Activated T-helper 17 cell treated with anti-CD3 and anti-CD28 coated beads, Interleukin-2, amount 50 U/mL, for 72 hours (primary cell): ENCODE data around the gene TES. TPM values are rescaled to one million over a fixed set of nuclear protein-coding genes. Genes with fewer than 3 reads are reported as not detected.

Source experiments
- ATAC-seq: fragments of 150-1000 bp; cut with Tn5 transposase; replicated peaks from 2 replicates; pipeline ENCODE4 v1.10.0; 2021; ENCODE audit warnings: mild to moderate bottlenecking, moderate library complexity
- H3K27ac Mint-ChIP-seq: one replicate; pipeline ENCODE4 v1.8.0; 2022; ENCODE audit warnings: mixed read lengths
- H3K27me3 Mint-ChIP-seq: one replicate; pipeline ENCODE4 v1.8.0; 2022; ENCODE audit warnings: mixed read lengths
- H3K36me3 Mint-ChIP-seq: one replicate; pipeline ENCODE4 v1.8.0; 2022; ENCODE audit warnings: low read depth, mild to moderate bottlenecking, mixed read lengths
- H3K4me1 Mint-ChIP-seq: one replicate; pipeline ENCODE4 v1.8.0; 2022; ENCODE audit warnings: mixed read lengths
- H3K4me3 Mint-ChIP-seq: one replicate; pipeline ENCODE4 v1.8.0; 2022; ENCODE audit warnings: mild to moderate bottlenecking, mixed read lengths
- H3K9me3 Mint-ChIP-seq: one replicate; pipeline ENCODE4 v1.8.0; 2022; ENCODE audit warnings: mixed read lengths
- total RNA-seq, 2 donors: library from RNA; stranded (reverse); gene quantifications; one replicate each; pipeline ENCODE4 v1.2.3, GENCODE V29; 2022

The TES gene
- total RNA-seq, 2 donors from 2014 or later = 57.6 to 79.4 TPM

- Mint-ChIP-seq H3K4me3 (no peak overlapping the region), H3K27ac (no peak overlapping the region), H3K9me3 (no peaks in the 10 kb centered on the region), H3K36me3 (peaks cover 46% of the 10 kb centered on the region), H3K27me3 (no peaks in the 10 kb centered on the region), H3K4me1 (no peaks in the 10 kb centered on the region)
- ATAC-seq = no peak
Measured at GRCh38 chr7:116259156-116259870, 49.0 kb downstream of the TES start.

- Mint-ChIP-seq H3K9me3 (no peaks in the 10 kb centered on the region), H3K36me3 (peaks cover 40% of the 10 kb centered on the region), H3K27me3 (no peaks in the 10 kb centered on the region), H3K4me3 (no peak overlapping the region), H3K4me1 (no peaks in the 10 kb centered on the region), H3K27ac (no peak overlapping the region)
- no peak for ATAC-seq
Measured at GRCh38 chr7:116259871-116260440, 49.6 kb downstream of the TES start.

- Mint-ChIP-seq H3K36me3 (peaks cover 27% of the 10 kb centered on the region), H3K27ac (no peak overlapping the region), H3K27me3 (peaks cover 5% of the 10 kb centered on the region), H3K4me1 (no peaks in the 10 kb centered on the region), H3K4me3 (no peak overlapping the region), H3K9me3 (no peaks in the 10 kb centered on the region)
- peak; percentile 91 for ATAC-seq
Measured at GRCh38 chr7:116261904-116262303, 51.6 kb downstream of the TES start.

GRCh38 chr7:116265881-116266280, 55.5 kb downstream of the TES start:
- H3K9me3 Mint-ChIP-seq = no peaks in the 10 kb centered on the region
- H3K4me1 Mint-ChIP-seq = no peaks in the 10 kb centered on the region
- no peak overlapping the region for H3K4me3 Mint-ChIP-seq
- peaks cover 21% of the 10 kb centered on the region for H3K27me3 Mint-ChIP-seq
- no peak overlapping the region for H3K27ac Mint-ChIP-seq
- ATAC-seq = no peak
- no peaks in the 10 kb centered on the region for H3K36me3 Mint-ChIP-seq

- H3K27ac Mint-ChIP-seq = no peak overlapping the region
Measured at GRCh38 chr7:116269466-116269865, 59.1 kb downstream of the TES start.

GRCh38 chr7:116271161-116271913, 61.0 kb downstream of the TES start:
- H3K4me3 Mint-ChIP-seq = no peak overlapping the region
- ATAC-seq = no peak
- H3K27me3 Mint-ChIP-seq = peaks cover 31% of the 10 kb centered on the region
- no peaks in the 10 kb centered on the region for H3K4me1 Mint-ChIP-seq
- no peaks in the 10 kb centered on the region for H3K9me3 Mint-ChIP-seq
- H3K27ac Mint-ChIP-seq = no peak overlapping the region
- no peaks in the 10 kb centered on the region for H3K36me3 Mint-ChIP-seq

More at GRCh38 chr7:116269466-116269865, 59.1 kb downstream of the TES start:
- no peak for ATAC-seq
- H3K36me3 Mint-ChIP-seq = no peaks in the 10 kb centered on the region
- H3K4me1 Mint-ChIP-seq = no peaks in the 10 kb centered on the region
- H3K4me3 Mint-ChIP-seq = no peak overlapping the region
- H3K27me3 Mint-ChIP-seq = peaks cover 29% of the 10 kb centered on the region
- H3K9me3 Mint-ChIP-seq = no peaks in the 10 kb centered on the region

DNA sequence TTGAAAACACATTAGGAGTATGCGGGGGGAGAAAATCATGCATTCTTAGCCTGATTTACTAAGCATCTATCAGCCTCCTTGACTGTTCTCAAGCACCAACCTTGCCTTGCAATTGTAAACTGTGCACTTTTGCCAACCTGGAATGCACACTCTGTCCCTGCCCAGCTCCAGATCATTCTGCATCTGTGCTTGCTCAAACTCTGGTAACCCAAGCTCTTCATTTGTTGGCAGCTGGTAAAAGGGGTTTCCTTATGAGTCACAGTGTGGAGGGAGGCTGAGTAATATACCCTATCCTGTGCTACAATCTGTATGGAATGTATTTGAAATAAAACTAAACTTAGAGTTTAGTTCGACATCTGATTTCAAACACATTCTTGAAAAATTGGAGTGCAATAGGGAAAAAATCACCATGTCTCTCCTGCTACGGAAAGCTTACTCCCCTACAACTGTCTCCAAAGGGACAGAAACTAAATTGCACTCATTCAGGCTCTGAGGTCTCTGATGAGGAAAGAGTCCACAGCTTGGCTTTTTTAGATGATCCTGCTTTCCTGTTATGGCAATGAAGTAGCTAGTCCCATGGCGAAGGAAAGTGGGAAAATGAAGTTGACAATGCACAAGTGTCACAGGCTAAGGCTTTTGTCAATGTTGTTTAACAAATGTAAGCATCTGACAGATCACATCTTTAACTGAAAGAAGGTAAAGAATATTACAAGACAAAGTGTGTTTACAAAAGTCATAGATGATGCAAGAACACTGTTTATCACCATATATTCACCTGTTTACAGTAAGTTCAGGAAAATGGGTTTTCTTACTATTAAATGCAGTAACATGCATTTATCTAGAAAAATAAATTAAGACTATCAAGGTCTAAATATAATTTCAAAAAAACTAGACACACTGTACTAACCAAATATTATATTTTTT, 61.9 kb downstream of the TES start:
- Mint-ChIP-seq H3K4me1 (no peaks in the 10 kb centered on the region), H3K27me3 (peaks cover 33% of the 10 kb centered on the region), H3K36me3 (no peaks in the 10 kb centered on the region), H3K4me3 (no peak overlapping the region), H3K27ac (no peak overlapping the region), H3K9me3 (no peaks in the 10 kb centered on the region)
- ATAC-seq = peak; percentile 69

DNA sequence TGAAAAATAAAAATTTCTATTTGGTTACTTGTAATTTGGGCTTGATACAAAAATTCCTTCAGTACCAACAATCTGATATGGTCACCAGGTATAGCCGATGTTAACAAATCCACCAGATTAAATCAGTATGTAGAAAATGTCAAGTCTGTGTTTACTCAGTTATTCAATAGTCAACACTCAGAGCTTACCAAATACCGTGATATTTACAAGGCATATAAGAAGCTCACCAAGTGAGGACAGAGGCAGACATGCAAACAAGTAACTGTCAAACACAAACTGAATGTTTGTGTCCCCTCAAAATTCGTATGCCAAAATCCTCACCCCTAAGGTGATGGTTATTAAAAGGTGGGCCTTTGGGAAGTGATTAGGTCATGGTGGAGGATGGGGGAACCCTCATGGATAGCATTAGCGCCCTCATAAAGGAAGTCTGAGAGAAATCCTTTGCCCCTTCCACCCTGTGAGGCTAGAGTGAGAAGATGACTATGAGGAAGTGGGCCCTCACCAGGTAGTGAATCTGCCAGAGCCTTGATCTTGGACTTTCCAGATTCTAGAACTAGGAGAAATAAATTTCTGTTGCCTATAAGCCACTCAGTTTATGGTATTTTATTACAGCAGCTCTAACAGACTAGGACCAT, 63.1 kb downstream of the TES start:
- no peaks in the 10 kb centered on the region for H3K9me3 Mint-ChIP-seq
- no peak for ATAC-seq
- H3K36me3 Mint-ChIP-seq = no peaks in the 10 kb centered on the region
- no peak overlapping the region for H3K4me3 Mint-ChIP-seq
- H3K27me3 Mint-ChIP-seq = peaks cover 41% of the 10 kb centered on the region
- no peak overlapping the region for H3K27ac Mint-ChIP-seq
- H3K4me1 Mint-ChIP-seq = no peaks in the 10 kb centered on the region

DNA sequence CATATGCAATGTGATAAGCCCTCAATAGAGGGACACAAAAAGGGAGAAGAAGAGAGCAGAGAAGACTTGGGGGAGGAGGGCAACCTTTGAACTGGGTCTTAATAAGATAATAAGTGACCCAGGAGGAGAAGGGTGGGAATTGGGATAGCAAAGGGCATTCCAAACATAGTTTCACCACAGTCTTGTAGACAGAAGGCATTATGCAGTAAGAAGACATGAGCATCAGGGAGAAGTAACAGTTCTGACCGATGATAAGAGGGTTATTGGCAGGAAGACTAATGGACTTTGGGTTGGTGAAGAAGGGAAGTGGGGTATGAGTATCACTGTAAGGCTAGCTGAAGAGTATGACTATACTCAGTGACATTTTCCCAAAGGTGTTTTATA, 63.6 kb downstream of the TES start:
- H3K4me3 Mint-ChIP-seq = no peak overlapping the region
- H3K36me3 Mint-ChIP-seq = no peaks in the 10 kb centered on the region
- no peaks in the 10 kb centered on the region for H3K4me1 Mint-ChIP-seq
- no peaks in the 10 kb centered on the region for H3K9me3 Mint-ChIP-seq
- ATAC-seq = no peak
- no peak overlapping the region for H3K27ac Mint-ChIP-seq
- peaks cover 38% of the 10 kb centered on the region for H3K27me3 Mint-ChIP-seq

GRCh38 chr7:116277070-116277469, 66.7 kb downstream of the TES start:
- no peaks in the 10 kb centered on the region for H3K36me3 Mint-ChIP-seq
- H3K4me1 Mint-ChIP-seq = no peaks in the 10 kb centered on the region
- no peak for ATAC-seq

GRCh38 chr7:116279217-116279616, 68.9 kb downstream of the TES start:
- no peak for ATAC-seq
- Mint-ChIP-seq H3K4me1 (no peaks in the 10 kb centered on the region), H3K4me3 (no peak overlapping the region), H3K27me3 (peaks cover 34% of the 10 kb centered on the region), H3K9me3 (no peaks in the 10 kb centered on the region), H3K36me3 (no peaks in the 10 kb centered on the region), H3K27ac (no peak overlapping the region)

More at GRCh38 chr7:116277070-116277469, 66.7 kb downstream of the TES start:
- Mint-ChIP-seq H3K9me3 (no peaks in the 10 kb centered on the region), H3K27ac (no peak overlapping the region), H3K4me3 (no peak overlapping the region), H3K27me3 (peaks cover 30% of the 10 kb centered on the region)

GRCh38 chr7:116280803-116281202, 70.5 kb downstream of the TES start:
- no peaks in the 10 kb centered on the region for H3K36me3 Mint-ChIP-seq
- H3K27ac Mint-ChIP-seq = no peak overlapping the region
- no peaks in the 10 kb centered on the region for H3K4me1 Mint-ChIP-seq
- no peak for ATAC-seq
- H3K4me3 Mint-ChIP-seq = no peak overlapping the region
- H3K9me3 Mint-ChIP-seq = no peaks in the 10 kb centered on the region
- peaks cover 34% of the 10 kb centered on the region for H3K27me3 Mint-ChIP-seq

DNA sequence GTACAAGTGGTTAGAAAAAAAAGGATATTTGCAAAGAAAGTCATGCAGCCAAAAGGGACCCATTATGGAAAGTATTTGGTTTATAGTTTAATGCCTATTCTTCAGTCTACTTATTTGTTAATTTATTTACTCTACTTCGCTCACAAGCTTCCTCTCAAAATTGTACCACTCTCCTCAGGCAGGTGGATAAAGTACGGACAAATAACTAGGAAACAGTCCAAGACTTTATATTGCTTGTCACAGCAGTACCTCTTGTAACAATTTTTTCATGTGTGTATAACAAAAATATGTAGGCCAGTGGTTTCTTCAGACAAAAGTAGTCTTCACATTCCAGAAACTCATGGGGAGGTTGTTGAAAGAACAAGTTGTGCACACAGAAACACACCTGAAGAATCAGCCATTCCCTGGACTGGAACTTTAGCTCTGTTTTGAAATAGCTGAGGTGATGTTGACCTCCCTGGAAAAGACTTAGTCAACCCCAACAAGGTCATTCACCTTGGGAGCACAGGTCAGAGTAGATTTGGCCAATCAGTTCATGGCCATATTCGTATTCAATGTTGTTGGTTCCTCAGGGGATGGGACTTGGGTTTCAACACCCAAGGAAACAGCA, 73.4 kb downstream of the TES start:
- no peaks in the 10 kb centered on the region for H3K4me1 Mint-ChIP-seq
- no peak overlapping the region for H3K27ac Mint-ChIP-seq
- no peak overlapping the region for H3K4me3 Mint-ChIP-seq
- no peak for ATAC-seq
- H3K27me3 Mint-ChIP-seq = peaks cover 16% of the 10 kb centered on the region
- no peaks in the 10 kb centered on the region for H3K9me3 Mint-ChIP-seq
- no peaks in the 10 kb centered on the region for H3K36me3 Mint-ChIP-seq
